CD4-positive, alpha-beta T cell treated with Interleukin-4 for 1 hour (primary cell): ENCODE data around the gene ZNF648.
"Not testable (repeated sequence)": the region's sequence is repeated elsewhere in the genome, so short reads cannot be mapped to it uniquely, and the experiment has no call there.

Experiments
- DNase-seq, 2 donors: peaks; one replicate each; pipeline ENCODE4 v3.0.0-alpha.2; 2020 to 2022

The ZNF648 gene

DNA sequence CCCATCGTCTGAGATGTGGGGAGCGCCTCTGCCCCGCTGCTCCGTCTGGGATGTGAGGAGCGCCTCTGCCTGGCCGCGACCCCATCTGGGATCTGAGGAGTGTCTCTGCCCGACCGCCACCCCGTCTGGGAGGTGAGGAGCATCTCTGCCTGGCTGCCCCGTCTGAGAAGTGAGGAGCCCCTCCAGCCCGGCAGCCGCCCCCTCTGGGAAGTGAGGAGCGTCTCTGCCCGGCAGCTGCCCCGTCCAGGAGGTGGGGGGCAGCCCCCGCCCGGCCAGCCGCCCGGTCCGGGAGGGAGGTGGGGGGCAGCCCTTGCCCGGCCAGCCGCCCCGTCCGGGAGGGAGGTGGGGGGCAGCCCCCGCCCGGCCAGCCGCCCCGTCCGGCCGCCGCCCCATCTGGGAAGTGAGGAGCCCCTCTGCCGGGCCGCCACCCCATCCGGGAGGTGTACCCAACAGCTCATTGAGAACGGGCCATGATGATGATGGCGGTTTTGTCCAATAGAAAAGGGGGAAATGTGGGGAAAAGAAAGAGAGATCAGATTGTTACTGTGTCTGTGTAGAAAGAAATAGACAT lies 50.6 kb downstream of the ZNF648 start:
- DNase-seq, result not testable (repeated sequence)

DNA sequence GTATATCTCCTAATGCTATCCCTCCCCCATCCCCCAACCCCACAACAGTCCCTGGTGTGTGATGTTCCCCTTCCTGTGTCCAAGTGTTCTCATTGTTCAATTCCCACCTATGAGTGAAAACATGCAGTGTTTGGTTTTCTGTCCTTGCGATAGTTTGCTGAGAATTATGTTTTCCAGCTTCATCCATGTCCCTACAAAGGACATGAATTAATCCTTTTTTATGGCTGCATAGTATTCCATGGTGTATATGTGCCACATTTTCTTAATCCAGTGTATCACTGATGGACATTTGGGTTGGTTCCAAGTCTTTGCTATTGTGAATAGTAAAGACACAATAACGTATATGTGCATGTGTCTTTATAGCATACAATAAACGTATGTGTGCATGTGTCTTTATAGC lies 56.1 kb downstream of the ZNF648 start:
- DNase-seq, result not testable (repeated sequence)

DNA sequence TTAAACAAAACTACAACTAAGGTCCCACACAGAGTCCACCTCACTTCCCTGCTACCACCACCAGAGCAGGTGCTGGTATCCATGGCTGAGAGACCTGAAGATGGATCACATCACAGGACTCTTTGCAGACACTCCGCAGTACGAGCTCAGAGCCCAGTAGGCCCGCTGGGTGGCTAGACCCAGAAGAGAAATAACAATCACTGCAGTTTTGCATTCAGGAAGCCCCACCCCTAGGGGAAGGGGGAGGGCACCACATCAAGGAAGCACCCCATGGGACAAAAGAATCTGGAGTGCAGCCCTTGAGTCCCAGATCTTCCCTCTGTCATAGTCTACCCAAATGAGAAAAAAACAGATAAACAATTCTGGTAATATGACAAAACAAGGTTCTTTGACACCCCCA lies 56.9 kb downstream of the ZNF648 start:
- no peak for DNase-seq
